ENCODE data around the gene C22orf39. TPM values are rescaled to one million over a fixed set of nuclear protein-coding genes. Genes with fewer than 3 reads are reported as not detected.

Gene C22orf39
- total and polyA plus RNA-seq, 10 of the 15 experiments (the other 5 are each of a cell fraction or from before 2014, with no cell fraction given), result 6.7 to 47.0 (median 26.5) TPM

DNA sequence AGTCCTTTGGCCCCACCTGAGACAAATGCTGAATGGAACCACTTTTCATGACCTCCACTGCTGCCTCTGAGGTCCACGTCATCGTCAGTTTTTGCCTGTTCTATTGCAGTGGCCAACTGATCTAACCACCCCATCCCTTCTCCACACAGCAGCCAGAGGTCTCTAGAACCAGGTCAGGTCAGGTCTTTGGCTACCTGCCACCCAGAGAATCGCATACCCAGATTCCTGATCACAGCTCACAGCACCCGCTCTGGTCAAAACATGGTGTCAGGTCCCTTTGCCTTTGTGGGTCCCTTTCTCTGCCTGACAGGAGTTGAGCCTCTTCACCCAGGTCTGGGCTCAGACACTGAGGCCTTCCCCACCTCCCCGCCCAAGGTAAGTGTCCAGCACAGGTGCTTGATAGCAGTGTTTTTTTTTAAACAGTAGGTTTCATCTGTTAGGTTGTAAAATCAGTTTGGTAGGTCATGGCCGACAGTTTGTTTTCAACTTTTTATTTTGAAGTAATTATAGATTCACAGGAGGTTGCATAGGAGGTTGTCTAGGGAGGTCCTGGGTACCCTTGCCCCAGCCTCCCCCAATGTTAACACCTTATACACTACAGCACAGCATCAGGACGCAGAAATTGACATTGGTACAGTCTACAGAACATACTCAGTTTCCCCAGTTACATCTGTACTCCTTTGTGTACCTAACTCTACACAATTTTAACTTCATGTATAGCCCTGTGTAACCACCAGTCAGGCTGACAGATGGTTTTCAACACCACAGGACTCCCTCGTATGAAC is 6.9 kb downstream of the C22orf39 start:
- FAIRE-seq (no peak), ATAC-seq (no peak), DNase-seq (ENCODE audit: low read depth, low spot score) (no peak)
- in situ Hi-C loops (cut with MboI), result loop anchor here (25.0 kb wide), 1 partner anchor 1803 kb away; the partner anchor contains the start of genes ATP6V1E1 and BCL2L13
- Histone ChIP-seq H3K4me1 (ENCODE audit: control insufficient read depth, insufficient read depth, low read length) (no peaks in the 10 kb centered on the region), H3K79me2 (ENCODE audit: control insufficient read depth, insufficient read depth, low read length) (peaks cover 8% of the 10 kb centered on the region), H3K27me3 (replicated peaks in 1 of 2; ENCODE audit: control insufficient read depth in 2 of 2, insufficient read depth in 2 of 2, low read length in 1 of 2) (no peaks in the 10 kb centered on the region), H3K9me3 (replicated peaks; ENCODE audit: control insufficient read depth, insufficient read depth, low read length) (no peaks in the 10 kb centered on the region), H3K4me2 (ENCODE audit: control insufficient read depth, insufficient read depth) (no peak overlapping the region), H2AFZ (ENCODE audit: control insufficient read depth, low read depth, low read length) (no peak overlapping the region), H4K20me1 (ENCODE audit: control insufficient read depth, insufficient read depth) (no peaks in the 10 kb centered on the region), H3K9ac (ENCODE audit: control insufficient read depth, insufficient read depth, low read length) (no peak overlapping the region), H3K27ac (ENCODE audit: control insufficient read depth, insufficient read depth) (no peak overlapping the region), H3K4me3 (no peak overlapping the region), H3K36me3 (ENCODE audit: control insufficient read depth in 2 of 2, insufficient read depth in 2 of 2, low read length in 1 of 2) (peaks cover 4 to 14% of the 10 kb centered on the region in 2 experiments; a peak in 3 of 4 replicates)
- no TSS peak for BruUV-seq (replicated peaks)
- ChIA-PET SMC1A (ENCODE audit: uncharacterized antibody, unreplicated experiment) (no interaction called here), CTCF (no interaction called here), POLR2A (no interaction called here), RAD21 (ENCODE audit: unreplicated experiment) (no interaction called here)
- TF ChIP-seq POLR2AphosphoS5 (IDR thresholded peaks at IDR 0.05; ENCODE audit: low read length), result 0 out of 2 replicates have a peak, but pooled peaks have one; percentile 55
- TF ChIP-seq RELA (IDR thresholded peaks at IDR 0.05; ENCODE audit: borderline replicate concordance, partially characterized antibody), result no peak
- TF ChIP-seq CHD1 (IDR thresholded peaks at IDR 0.05; ENCODE audit: low read depth, low read length), result no peak
- no peak for TF ChIP-seq FOXM1 (IDR thresholded peaks at IDR 0.05; ENCODE audit: low read depth, low read length)
- intact Hi-C loops (cut with micrococcal nuclease; ENCODE audit: unreplicated experiment), result no loop called here
- 95% methylated on average over 8 of the region's 8 CpGs for WGBS (ENCODE audit: insufficient coverage, insufficient replicate concordance, low lambda C conversion rate, missing lambda C conversion rate)

DNA sequence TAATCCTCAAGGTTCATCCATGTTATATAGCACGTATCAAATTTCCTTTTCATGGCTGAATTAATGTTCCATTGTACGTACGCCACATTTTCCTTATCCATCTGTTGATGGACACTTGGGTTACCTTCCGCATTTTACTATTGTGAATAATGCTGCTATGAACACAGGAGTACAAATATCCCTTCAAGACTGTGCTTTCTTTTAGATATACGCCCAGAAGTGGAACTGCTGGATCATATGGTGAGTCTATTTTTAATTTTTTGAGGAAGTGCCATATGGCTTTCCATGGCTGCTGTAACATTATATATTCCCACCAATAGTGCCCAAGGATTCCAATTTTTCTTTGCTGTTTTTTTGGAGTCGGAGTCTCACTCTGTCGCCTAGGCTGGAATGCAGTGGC is 9.2 kb downstream of the C22orf39 start:
- Histone ChIP-seq H3K9ac (ENCODE audit: control insufficient read depth, insufficient read depth, low read length) (no peak overlapping the region), H3K4me3 (no peak overlapping the region), H3K4me2 (ENCODE audit: control insufficient read depth, insufficient read depth) (no peak overlapping the region), H3K4me1 (ENCODE audit: control insufficient read depth, insufficient read depth, low read length) (no peaks in the 10 kb centered on the region), H3K27me3 (replicated peaks in 1 of 2; ENCODE audit: control insufficient read depth in 2 of 2, insufficient read depth in 2 of 2, low read length in 1 of 2) (no peaks in the 10 kb centered on the region), H3K79me2 (ENCODE audit: control insufficient read depth, insufficient read depth, low read length) (peaks cover 3% of the 10 kb centered on the region; the same call in 1 of the 2 replicates), H3K36me3 (ENCODE audit: control insufficient read depth in 2 of 2, insufficient read depth in 2 of 2, low read length in 1 of 2) (peaks cover 2 to 7% of the 10 kb centered on the region in 2 experiments; a peak in 2 of 4 replicates), H3K27ac (ENCODE audit: control insufficient read depth, insufficient read depth) (no peak overlapping the region), H4K20me1 (ENCODE audit: control insufficient read depth, insufficient read depth) (no peaks in the 10 kb centered on the region), H3K9me3 (replicated peaks; ENCODE audit: control insufficient read depth, insufficient read depth, low read length) (no peaks in the 10 kb centered on the region), H2AFZ (ENCODE audit: control insufficient read depth, low read depth, low read length) (no peak overlapping the region)
- in situ Hi-C loops (cut with MboI), result loop anchor here (25.0 kb wide), 1 partner anchor 1801 kb away; the partner anchor contains the start of genes ATP6V1E1 and BCL2L13
- POLR2A ChIA-PET, result no interaction called here
- SMC1A ChIA-PET (ENCODE audit: uncharacterized antibody, unreplicated experiment), result interaction anchor here (0.6 kb wide), 1 partner anchor 130 kb away, joined by 3 read pairs; no protein-coding TSS in a partner anchor
- ATAC-seq (no peak), DNase-seq (ENCODE audit: low read depth, low spot score) (no peak), FAIRE-seq (no peak)
- intact Hi-C loops (cut with micrococcal nuclease; ENCODE audit: unreplicated experiment), result no loop called here
- WGBS (ENCODE audit: insufficient coverage, insufficient replicate concordance, low lambda C conversion rate, missing lambda C conversion rate), result 83% methylated on average over 7 of the region's 7 CpGs
- CTCF ChIA-PET, result interaction anchor here (0.6 kb wide), 1 partner anchor 11 kb away, joined by 3 read pairs; no protein-coding TSS in a partner anchor
- TF ChIP-seq ATF7 (IDR thresholded peaks at IDR 0.05; ENCODE audit: low read depth) (no peak), RCOR1 (conservative IDR thresholded peaks at IDR 0.05; ENCODE audit: low read depth, low read length) (no peak), CHD2 (IDR thresholded peaks at IDR 0.05; ENCODE audit: borderline replicate concordance, low read depth, low read length) (no peak), STAT3 (IDR thresholded peaks at IDR 0.05; ENCODE audit: low read depth, low read length) (no peak), EP300 (IDR thresholded peaks at IDR 0.05; ENCODE audit: borderline replicate concordance in 1 of 2, control insufficient read depth in 1 of 2, low read depth in 2 of 2, low read length in 2 of 2) (no peak), TCF12 (IDR thresholded peaks at IDR 0.05; ENCODE audit: low read depth, low read length) (no peak), GATAD2B (conservative IDR thresholded peaks at IDR 0.05; ENCODE audit: low read depth) (no peak)
- RAD21 ChIA-PET (ENCODE audit: unreplicated experiment), result no interaction called here
- BruUV-seq (replicated peaks), result no TSS peak
